ENCODE measurements around the gene ARMC6.

GRCh38 chr19:18995804-18996241 lies 37.6 kb upstream of the ARMC6 start:
- TF ChIP-seq EZH2 (IDR thresholded peaks at IDR 0.05; ENCODE audit: insufficient read depth, poor library complexity, severe bottlenecking) (no peak), EZH2phosphoT487 (IDR thresholded peaks at IDR 0.05; ENCODE audit: insufficient read depth, low read depth) (no peak)

Measured in GM23248 (cell line).